Esophagus squamous epithelium (tissue), 5 donors: ENCODE data around the gene MINDY4B. TPM values are rescaled to one million over a fixed set of nuclear protein-coding genes. Genes with fewer than 3 reads are reported as not detected.

Experiments
- DNase-seq: peaks from one replicate; lab custom pipeline; 2025; lab: John Stamatoyannopoulos, UW
- H3K27ac ChIP-seq, 4 donors: fragments of 200-600 bp; sonication (generic); one replicate each; pipeline ENCODE4 v1.5.1; 2016 to 2019; ENCODE audit warnings: mild to moderate bottlenecking in 1 of 4
- H3K27me3 ChIP-seq, 4 donors: fragments of 200-600 bp; sonication (generic); 1 replicate in 3 of 4; 2 replicates in 1 of 4; pipeline versions ENCODE4 v1.5.1 to v1.6.0; 2017 to 2021; ENCODE audit warnings: antibody characterized with exemption in 1 of 4
- H3K36me3 ChIP-seq, 3 donors: fragments of 200-600 bp; sonication (generic); one replicate each; pipeline ENCODE4 v1.5.1; 2016 to 2019
- H3K4me1 ChIP-seq, 3 donors: fragments of 200-600 bp; sonication (generic); one replicate each; pipeline ENCODE4 v1.5.1; 2017 to 2019
- H3K4me3 ChIP-seq, 4 donors: fragments of 200-600 bp; sonication (generic); 1 replicate in 3 of 4; 2 replicates in 1 of 4; pipeline ENCODE4 v1.5.1; 2016 to 2019; ENCODE audit warnings: mild to moderate bottlenecking in 2 of 4, moderate library complexity in 1 of 4
- H3K9me3 ChIP-seq, 3 donors: fragments of 200-600 bp; sonication (generic); one replicate each; pipeline ENCODE4 v1.5.1; 2016 to 2019
- CTCF ChIP-seq, 6 experiments: fragments of 450-650 bp in 4 of 6; fragments of 200-600 bp in 2 of 6; sonication (generic) in 2 of 6; IDR thresholded peaks; one replicate each; pipeline ENCODE4 v1.5.1; 2016 to 2019; ENCODE audit warnings: antibody characterized with exemption in 6 of 6, mild to moderate bottlenecking in 4 of 6, moderate library complexity in 4 of 6
- POLR2A ChIP-seq, 4 donors: fragments of 450-650 bp; IDR thresholded peaks; one replicate each; pipeline ENCODE4 v1.6.1; 2017; ENCODE audit warnings: antibody characterized with exemption in 4 of 4, mild to moderate bottlenecking in 4 of 4, moderate library complexity in 3 of 4
- WGBS, 2 donors: methylation state at CpG; one replicate each; pipeline ENCODE4 v1.1.5; 2018; 5-methylcytosine and 5-hydroxymethylcytosine counted together
- intact Hi-C: fragments of 100-400 bp; cut with DNase I; formaldehyde crosslinking; loops from one replicate; pipeline ENCODE4 v1.15.0; 2022
- total RNA-seq, 4 donors: library from RNA; depleted of rRNA; stranded (reverse); fragments of >200 nt; gene quantifications; one replicate each; pipeline ENCODE4 v1.1.0, GENCODE V29; 2016
- donor health status: DM: yes; HTN: yes; CAD: no.

Gene MINDY4B
- total RNA-seq: not detected

GRCh38 chr3:150905339-150905738, at the start of gene MINDY4B:
Gene MINDY4B, minus strand, starts transcription at chr3:150905439. Its CDS starts 0 bp downstream, at chr3:150905439.
- Histone ChIP-seq H3K27ac (no peak within 1 kb of the TSS), H3K9me3 (no peaks in the 10 kb centered on the region), H3K36me3 (no peaks in the 10 kb centered on the region), H3K27me3 (peaks cover 0 to 22% (median 0%) of the 10 kb centered on the region in 4 donors), H3K4me1 (no peaks in the 10 kb centered on the region), H3K4me3 (no peak within 1 kb of the TSS)
- no peak for TF ChIP-seq CTCF (IDR thresholded peaks at IDR 0.05)
- no peak for TF ChIP-seq POLR2A (IDR thresholded peaks at IDR 0.05)
- intact Hi-C loops: no loop called here
- 64 to 84% methylated on average over 4 of the region's 4 CpGs for WGBS, 2 donors
- DNase-seq: no peak

GRCh38 chr3:150951923-150952322, 46.7 kb upstream of the MINDY4B start:
- Histone ChIP-seq H3K27ac (no peak overlapping the region), H3K36me3 (no peaks in the 10 kb centered on the region), H3K4me3 (no peak overlapping the region), H3K9me3 (no peaks in the 10 kb centered on the region), H3K4me1 (no peaks in the 10 kb centered on the region), H3K27me3 (peaks cover 0 to 16% (median 0%) of the 10 kb centered on the region in 4 donors)
- DNase-seq: no peak
- intact Hi-C loops: no loop called here
- TF ChIP-seq CTCF (IDR thresholded peaks at IDR 0.05): no peak
- TF ChIP-seq POLR2A (IDR thresholded peaks at IDR 0.05): no peak
- 87 to 96% methylated on average over 12 to 13 of the region's 13 CpGs for WGBS, 2 donors

- Histone ChIP-seq H3K4me3 (no peak overlapping the region), H3K36me3 (no peaks in the 10 kb centered on the region), H3K27ac (no peak overlapping the region), H3K9me3 (no peaks in the 10 kb centered on the region), H3K27me3 (peaks cover 0 to 6% (median 0%) of the 10 kb centered on the region in 4 donors), H3K4me1 (no peaks in the 10 kb centered on the region)
- TF ChIP-seq POLR2A (IDR thresholded peaks at IDR 0.05) (no peak), CTCF (IDR thresholded peaks at IDR 0.05) (no peak)
- intact Hi-C loops: no loop called here
- DNase-seq: no peak
- WGBS, 2 donors: 55 to 78% methylated on average over 3 of the region's 3 CpGs
Measured at GRCh38 chr3:150945226-150946032, 40.2 kb upstream of the MINDY4B start.

GRCh38 chr3:150942221-150942620, 37.0 kb upstream of the MINDY4B start:
- no peaks in the 10 kb centered on the region for H3K4me1 ChIP-seq
- no peak overlapping the region for H3K4me3 ChIP-seq
- no peaks in the 10 kb centered on the region for H3K9me3 ChIP-seq
- WGBS, 2 donors: 74 to 78% methylated on average over 3 of the region's 3 CpGs
- no peak for TF ChIP-seq POLR2A (IDR thresholded peaks at IDR 0.05)
- TF ChIP-seq CTCF (IDR thresholded peaks at IDR 0.05): no peak
- no peak for DNase-seq
- no peaks in the 10 kb centered on the region for H3K36me3 ChIP-seq
- intact Hi-C loops: no loop called here
- H3K27ac ChIP-seq: no peak overlapping the region
- H3K27me3 ChIP-seq: peaks cover 0 to 14% (median 0%) of the 10 kb centered on the region in 4 donors

- intact Hi-C loops: no loop called here
- Histone ChIP-seq H3K4me1 (no peaks in the 10 kb centered on the region), H3K27ac (no peak overlapping the region), H3K9me3 (no peaks in the 10 kb centered on the region), H3K36me3 (no peaks in the 10 kb centered on the region), H3K27me3 (peaks cover 0 to 14% (median 0%) of the 10 kb centered on the region in 4 donors), H3K4me3 (no peak overlapping the region)
- DNase-seq: no peak
- 41 to 50% methylated on average over 2 of the region's 2 CpGs for WGBS, 2 donors
- TF ChIP-seq CTCF (IDR thresholded peaks at IDR 0.05) (no peak), POLR2A (IDR thresholded peaks at IDR 0.05) (no peak)
Measured at GRCh38 chr3:150936693-150937092, 31.5 kb upstream of the MINDY4B start.
